Cortex of kidney (tissue), 1 donor: ENCODE data around the gene SNCG.
"Not testable (repeated sequence)": the region's sequence is repeated elsewhere in the genome, so short reads cannot be mapped to it uniquely, and the experiment has no call there.

Experiments used
- DNase-seq: peaks from one replicate; lab custom pipeline; 2025; lab: John Stamatoyannopoulos, UW

SNCG gene

GRCh38 chr10:86945361-86946212 lies 12.8 kb upstream of the SNCG start:
- no peak for DNase-seq

GRCh38 chr10:86946213-86947155 lies 11.9 kb upstream of the SNCG start:
- no peak for DNase-seq

GRCh38 chr10:86947806-86948205 lies 10.6 kb upstream of the SNCG start:
- DNase-seq: not testable (repeated sequence)

GRCh38 chr10:86950349-86950748 lies 8.1 kb upstream of the SNCG start:
- DNase-seq: no peak

- no peak for DNase-seq
Observed at GRCh38 chr10:86951184-86951761, 7.1 kb upstream of the SNCG start.

GRCh38 chr10:86952106-86952505 lies 6.3 kb upstream of the SNCG start:
- DNase-seq: no peak

GRCh38 chr10:86952697-86953096 lies 5.7 kb upstream of the SNCG start:
- not testable (repeated sequence) for DNase-seq

- DNase-seq: no peak
Observed at GRCh38 chr10:86953747-86954680, 4.4 kb upstream of the SNCG start.

GRCh38 chr10:86954681-86955500 lies 3.5 kb upstream of the SNCG start:
- no peak for DNase-seq

GRCh38 chr10:86955501-86956194 lies 2.8 kb upstream of the SNCG start:
- no peak for DNase-seq

- no peak for DNase-seq
Observed at GRCh38 chr10:86956195-86956847, 2.1 kb upstream of the SNCG start.

- DNase-seq: no peak
Observed at GRCh38 chr10:86956848-86957448, 1.5 kb upstream of the SNCG start.

- DNase-seq: no peak
Observed at GRCh38 chr10:86957471-86958115, 806 bp upstream of the SNCG start, which contains the start of gene MMRN2. TSS of gene MMRN2 (minus strand) at chr10:86957615. CDS start at chr10:86957541, 74 bp downstream.

- no peak for DNase-seq
Observed at GRCh38 chr10:86958901-86959736, 720 bp downstream of the SNCG start.

GRCh38 chr10:86959737-86960002 lies 1.3 kb downstream of the SNCG start:
- no peak for DNase-seq

GRCh38 chr10:86960003-86960862 lies 1.8 kb downstream of the SNCG start:
- DNase-seq: no peak
